Mesenchymal stem cell (in vitro differentiated cells and primary cell): ENCODE data around the gene SLC25A45.
A peak's percentile ranks its signal among the peaks of the same experiment; 100 is the strongest.

Source experiments
- DNase-seq: peaks from one replicate; pipeline ENCODE4 v3.0.0-alpha.2; 2013
- H2AFZ ChIP-seq: one replicate; pipeline ENCODE4 v1.6.1; 2013; ENCODE audit warnings: low read depth, mild to moderate bottlenecking, control low read depth, inconsistent platforms, low read length, moderate library complexity
- H2AK5ac ChIP-seq: 2 replicates; pipeline ENCODE4 v1.6.1; 2013; ENCODE audit warnings: low read length, moderate library complexity, mild to moderate bottlenecking, inconsistent platforms; ENCODE audit not compliant: severe bottlenecking
- H2BK120ac ChIP-seq: one replicate; pipeline ENCODE4 v1.6.1; 2013; ENCODE audit warnings: low read depth, mild to moderate bottlenecking, inconsistent platforms, low read length, moderate library complexity
- H2BK12ac ChIP-seq, 2 experiments: one replicate each; pipeline ENCODE4 v1.6.1; 2013; ENCODE audit warnings: inconsistent platforms in 2 of 2, low read length in 2 of 2, mild to moderate bottlenecking in 2 of 2, moderate library complexity in 2 of 2, control low read depth in 1 of 2
- H2BK15ac ChIP-seq: one replicate; pipeline ENCODE4 v1.6.1; 2013; ENCODE audit warnings: mild to moderate bottlenecking, low read depth, inconsistent platforms; ENCODE audit not compliant: poor library complexity, severe bottlenecking
- H2BK5ac ChIP-seq: 2 replicates; pipeline ENCODE4 v1.6.1; 2013; ENCODE audit warnings: low read depth, mild to moderate bottlenecking, low read length, control low read depth, inconsistent platforms; ENCODE audit not compliant: poor library complexity, severe bottlenecking
- H3K14ac ChIP-seq, 2 experiments: one replicate each; pipeline ENCODE4 v1.6.1; 2013; ENCODE audit warnings: inconsistent platforms in 2 of 2, low read length in 2 of 2, control low read depth in 1 of 2, mild to moderate bottlenecking in 1 of 2, moderate library complexity in 1 of 2
- H3K18ac ChIP-seq, 2 experiments: one replicate each; pipeline ENCODE4 v1.6.1; 2013; ENCODE audit warnings: inconsistent platforms in 2 of 2, low read length in 2 of 2, control low read depth in 1 of 2, low read depth in 1 of 2, mild to moderate bottlenecking in 1 of 2
- H3K23ac ChIP-seq, 2 experiments: one replicate each; pipeline ENCODE4 v1.6.1; 2013; ENCODE audit warnings: inconsistent platforms in 2 of 2, low read length in 2 of 2, mild to moderate bottlenecking in 2 of 2, moderate library complexity in 2 of 2, control low read depth in 1 of 2
- H3K27ac ChIP-seq: 2 replicates; pipeline ENCODE4 v1.5.1; 2013; ENCODE audit warnings: mild to moderate bottlenecking, moderate library complexity, low read length, control low read depth, inconsistent platforms; ENCODE audit not compliant: poor library complexity, severe bottlenecking
- H3K27me3 ChIP-seq, 2 experiments: 2 replicates each; pipeline versions ENCODE4 v1.6.1 to v1.7.0; 2013; ENCODE audit warnings: low read length in 2 of 2, mild to moderate bottlenecking in 2 of 2, moderate library complexity in 2 of 2, control low read depth in 1 of 2, inconsistent platforms in 1 of 2; ENCODE audit not compliant: control insufficient read depth in 1 of 2, insufficient read depth in 1 of 2
- H3K36me3 ChIP-seq, 2 experiments: 2 replicates each; pipeline versions ENCODE4 v1.6.1 to v1.7.0; 2013; ENCODE audit warnings: low read length in 2 of 2, control low read depth in 1 of 2, inconsistent platforms in 1 of 2, low read depth in 1 of 2, mild to moderate bottlenecking in 1 of 2; ENCODE audit not compliant: insufficient read depth in 2 of 2, control insufficient read depth in 1 of 2
- H3K4ac ChIP-seq, 2 experiments: one replicate each; pipeline ENCODE4 v1.6.1; 2013; ENCODE audit warnings: inconsistent platforms in 2 of 2, low read length in 2 of 2, mild to moderate bottlenecking in 2 of 2, moderate library complexity in 2 of 2, control low read depth in 1 of 2, low read depth in 1 of 2
- H3K4me1 ChIP-seq: 2 replicates; pipeline ENCODE4 v1.6.1; 2013; ENCODE audit warnings: low read depth, low read length, control low read depth; ENCODE audit not compliant: control insufficient read depth, insufficient read depth
- H3K4me2 ChIP-seq: 2 replicates; pipeline ENCODE4 v1.6.1; 2013; ENCODE audit warnings: low read length, mild to moderate bottlenecking, inconsistent platforms; ENCODE audit not compliant: poor library complexity, severe bottlenecking
- H3K4me3 ChIP-seq, 2 experiments: 2 replicates each; pipeline versions ENCODE4 v1.5.1 to v1.7.0; 2013; ENCODE audit warnings: low read length in 2 of 2, mild to moderate bottlenecking in 2 of 2, control low read depth in 1 of 2, low read depth in 1 of 2; ENCODE audit not compliant: insufficient read depth in 1 of 2
- H3K79me1 ChIP-seq: replicated peaks from 2 replicates; pipeline ENCODE4 v1.6.1; 2013; ENCODE audit warnings: mild to moderate bottlenecking, control low read depth, low read length, inconsistent platforms; ENCODE audit not compliant: poor library complexity, severe bottlenecking
- H3K9ac ChIP-seq: 2 replicates; pipeline ENCODE4 v1.7.0; 2013; ENCODE audit warnings: mild to moderate bottlenecking, low read length, moderate library complexity
- H3K9me3 ChIP-seq: 2 replicates; pipeline ENCODE4 v1.7.0; 2013; ENCODE audit warnings: mild to moderate bottlenecking, low read length; ENCODE audit not compliant: control insufficient read depth
- H4K8ac ChIP-seq: one replicate; pipeline ENCODE4 v1.6.1; 2013; ENCODE audit warnings: inconsistent platforms, mild to moderate bottlenecking, low read length, moderate library complexity
- H4K91ac ChIP-seq: one replicate; pipeline ENCODE4 v1.6.1; 2013; ENCODE audit warnings: mild to moderate bottlenecking, low read length, inconsistent platforms
- WGBS: methylation state at CpG from one replicate; pipeline ENCODE4 v1.1.7; 2013; ENCODE audit warnings: mixed read lengths; 5-methylcytosine and 5-hydroxymethylcytosine counted together

Gene SLC25A45

GRCh38 chr11:65363770-65364169 lies 18.7 kb downstream of the SLC25A45 start:
- no peak overlapping the region for H2AK5ac ChIP-seq
- H2AFZ ChIP-seq = no peak overlapping the region
- no peak overlapping the region for H2BK15ac ChIP-seq
- no peak overlapping the region for H3K23ac ChIP-seq
- no peak overlapping the region for H2BK12ac ChIP-seq
- H3K14ac ChIP-seq = no peak overlapping the region
- H3K27ac ChIP-seq = no peak overlapping the region
- no peak overlapping the region for H3K18ac ChIP-seq
- H3K4me3 ChIP-seq = no peak overlapping the region
- no peaks in the 10 kb centered on the region for H3K36me3 ChIP-seq
- no peak overlapping the region for H2BK120ac ChIP-seq
- H4K91ac ChIP-seq = no peak overlapping the region
- H3K79me1 ChIP-seq = peaks cover 2% of the 10 kb centered on the region
- no peak for DNase-seq
- H3K27me3 ChIP-seq = peaks cover 0 to 3% of the 10 kb centered on the region in 2 experiments
- no peak overlapping the region for H3K4ac ChIP-seq
- H3K4me1 ChIP-seq = no peaks in the 10 kb centered on the region
- WGBS = 83% methylated on average over 3 of the region's 3 CpGs
- no peak overlapping the region for H3K4me2 ChIP-seq
- H3K9ac ChIP-seq = no peak overlapping the region
- no peak overlapping the region for H2BK5ac ChIP-seq
- H4K8ac ChIP-seq = no peak overlapping the region
- H3K9me3 ChIP-seq = no peaks in the 10 kb centered on the region

GRCh38 chr11:65362966-65363365 lies 19.5 kb downstream of the SLC25A45 start:
- Histone ChIP-seq H3K23ac (no peak overlapping the region), H4K8ac (no peak overlapping the region), H3K18ac (no peak overlapping the region), H3K14ac (no peak overlapping the region), H3K4me1 (no peaks in the 10 kb centered on the region), H3K4me2 (no peak overlapping the region), H2BK12ac (no peak overlapping the region), H3K36me3 (no peaks in the 10 kb centered on the region), H2AK5ac (no peak overlapping the region), H3K27ac (no peak overlapping the region), H3K79me1 (peaks cover 2% of the 10 kb centered on the region), H3K4ac (no peak overlapping the region), H2BK5ac (no peak overlapping the region), H3K9ac (no peak overlapping the region), H2AFZ (no peak overlapping the region), H3K4me3 (no peak overlapping the region), H4K91ac (no peak overlapping the region), H2BK15ac (no peak overlapping the region), H3K27me3 (peaks cover 3% of the 10 kb centered on the region in 2 experiments), H2BK120ac (no peak overlapping the region), H3K9me3 (no peaks in the 10 kb centered on the region)
- no peak for DNase-seq
- 97% methylated on average over 3 of the region's 6 CpGs for WGBS

GRCh38 chr11:65362320-65362931 lies 20.0 kb downstream of the SLC25A45 start:
- no peak overlapping the region for H2BK15ac ChIP-seq
- no peak overlapping the region for H3K14ac ChIP-seq
- H2BK5ac ChIP-seq = no peak overlapping the region
- H3K79me1 ChIP-seq = peaks cover 2% of the 10 kb centered on the region
- H2BK120ac ChIP-seq = no peak overlapping the region
- no peaks in the 10 kb centered on the region for H3K36me3 ChIP-seq
- no peak overlapping the region for H4K8ac ChIP-seq
- H2AFZ ChIP-seq = no peak overlapping the region
- no peak overlapping the region for H3K18ac ChIP-seq
- H3K27ac ChIP-seq = no peak overlapping the region
- no peak overlapping the region for H3K4ac ChIP-seq
- H3K9ac ChIP-seq = no peak overlapping the region
- H3K4me3 ChIP-seq = no peak overlapping the region
- H2AK5ac ChIP-seq = no peak overlapping the region
- peaks cover 4 to 5% of the 10 kb centered on the region in 2 experiments for H3K27me3 ChIP-seq
- no peak overlapping the region for H3K4me2 ChIP-seq
- WGBS = 93% methylated on average over 10 of the region's 10 CpGs
- H2BK12ac ChIP-seq = no peak overlapping the region
- H3K23ac ChIP-seq = no peak overlapping the region
- no peaks in the 10 kb centered on the region for H3K9me3 ChIP-seq
- no peak overlapping the region for H4K91ac ChIP-seq
- no peak for DNase-seq
- no peaks in the 10 kb centered on the region for H3K4me1 ChIP-seq

- H3K4me2 ChIP-seq = no peak overlapping the region
- peaks cover 21 to 25% of the 10 kb centered on the region in 2 experiments for H3K27me3 ChIP-seq
- no peak overlapping the region for H2AFZ ChIP-seq
- H2BK15ac ChIP-seq = no peak overlapping the region
- H3K4ac ChIP-seq = no peak overlapping the region
- DNase-seq = peak; percentile 33
- no peak overlapping the region for H3K4me3 ChIP-seq
- H3K14ac ChIP-seq = no peak overlapping the region
- WGBS = 83% methylated on average over 5 of the region's 8 CpGs
- no peak overlapping the region for H2BK120ac ChIP-seq
- H3K79me1 ChIP-seq = no peaks in the 10 kb centered on the region
- H3K9me3 ChIP-seq = no peaks in the 10 kb centered on the region
- no peak overlapping the region for H4K8ac ChIP-seq
- H3K9ac ChIP-seq = no peak overlapping the region
- peaks cover 7 to 8% of the 10 kb centered on the region in 2 experiments for H3K36me3 ChIP-seq
- H3K18ac ChIP-seq = no peak overlapping the region
- no peak overlapping the region for H4K91ac ChIP-seq
- peaks cover 16% of the 10 kb centered on the region for H3K4me1 ChIP-seq
- no peak overlapping the region for H3K27ac ChIP-seq
- H2AK5ac ChIP-seq = no peak overlapping the region
- no peak overlapping the region for H2BK12ac ChIP-seq
- H3K23ac ChIP-seq = no peak overlapping the region
- no peak overlapping the region for H2BK5ac ChIP-seq
Observed at GRCh38 chr11:65357856-65358356, 24.5 kb downstream of the SLC25A45 start.
